ENCODE results near the gene NAALADL2. TPM values are rescaled to one million over a fixed set of nuclear protein-coding genes. Genes with fewer than 3 reads are reported as not detected.
A peak's percentile ranks its signal among the peaks of the same experiment; 100 is the strongest.

Gene NAALADL2
- total and polyA plus RNA-seq, 2 of the 8 experiments (the other 6 are each of a cell fraction or from before 2014, with no cell fraction given) = 0.12 to 0.22 TPM

- H4K5ac ChIP-seq (ENCODE audit: insufficient read length, low read depth, low read length) = no peak overlapping the region
- H3K79me2 ChIP-seq (ENCODE audit: control insufficient read depth in 1 of 2, insufficient read depth in 2 of 2, low read length in 2 of 2) = no peaks in the 10 kb centered on the region
- no peak overlapping the region for H2AFZ ChIP-seq (ENCODE audit: low read length)
- no peak overlapping the region for H3K9ac ChIP-seq (replicated peaks in 1 of 4; ENCODE audit: extremely low read depth in 1 of 4, low read depth in 3 of 4, low read length in 3 of 4)
- no peaks in the 10 kb centered on the region; a peak in 1 of 7 replicates for H3K4me1 ChIP-seq (replicated peaks in 1 of 4; ENCODE audit: control insufficient read depth in 3 of 4, insufficient read depth in 4 of 4, low read length in 3 of 4)
- H3K23me2 ChIP-seq (ENCODE audit: low read depth, low read length) = no peaks in the 10 kb centered on the region
- no peak overlapping the region for H3K4ac ChIP-seq (replicated peaks; ENCODE audit: insufficient read length, low read depth, low read length)
- no peak overlapping the region for H2AK5ac ChIP-seq (ENCODE audit: low read depth, low read length)
- H2BK5ac ChIP-seq (ENCODE audit: low read depth, low read length) = no peak overlapping the region
- no peaks in the 10 kb centered on the region for H3K27me3 ChIP-seq (replicated peaks in 1 of 4; ENCODE audit: control insufficient read depth in 3 of 4, extremely low read depth in 1 of 4, insufficient read depth in 3 of 4, low read length in 3 of 4)
- H2BK12ac ChIP-seq (ENCODE audit: low read depth, low read length) = no peak overlapping the region
- H2BK20ac ChIP-seq (ENCODE audit: low read length) = no peak overlapping the region
- DNase-seq (ENCODE audit: low read depth in 1 of 2, low spot score in 2 of 2) = no peak
- H4K8ac ChIP-seq (ENCODE audit: extremely low read depth, insufficient read depth, low read length) = no peak overlapping the region
- no peak overlapping the region for H3K14ac ChIP-seq (ENCODE audit: insufficient read length)
- no peak overlapping the region for H3K4me3 ChIP-seq (ENCODE audit: extremely low read depth in 1 of 4, insufficient read depth in 2 of 4, low read depth in 3 of 4, low read length in 4 of 4)
- H3K9me3 ChIP-seq (ENCODE audit: insufficient read depth in 2 of 2, low read depth in 1 of 2, low read length in 1 of 2) = no peaks in the 10 kb centered on the region
- H4K20me1 ChIP-seq (replicated peaks in 1 of 2; ENCODE audit: control insufficient read depth in 1 of 2, insufficient read depth in 2 of 2, low read length in 2 of 2) = no peaks in the 10 kb centered on the region
- H3K18ac ChIP-seq (ENCODE audit: extremely low read depth, low read length) = no peak overlapping the region
- 91% methylated on average over 3 of the region's 3 CpGs; no CpG with 5 or more reads in 1 of the 2 experiments for WGBS, 2 experiments (ENCODE audit: extremely low coverage in 1 of 2, insufficient coverage in 1 of 2, insufficient read length in 1 of 2, insufficient replicate concordance in 2 of 2, low coverage in 1 of 2, low lambda C conversion rate in 2 of 2, missing lambda C conversion rate in 1 of 2)
- no peak overlapping the region for H3K27ac ChIP-seq (ENCODE audit: low read depth, low read length)
- FAIRE-seq = no peak
- H4K91ac ChIP-seq (replicated peaks; ENCODE audit: insufficient read length, low read length) = no peak overlapping the region
- no peak for TF ChIP-seq GABPA (IDR thresholded peaks at IDR 0.05; ENCODE audit: borderline replicate concordance, insufficient read depth, low read length)
- peak; percentile 60; the same call in 1 of the 2 replicates for TF ChIP-seq CEBPB (IDR thresholded peaks at IDR 0.05; ENCODE audit: low read depth, low read length)
- ChIA-PET POLR2A (ENCODE audit: partially characterized antibody) (no interaction called here), CTCF (ENCODE audit: partially characterized antibody) (no interaction called here)
- H2BK15ac ChIP-seq (ENCODE audit: low read length) = no peak overlapping the region
- no peak overlapping the region for H3K4me2 ChIP-seq (ENCODE audit: insufficient read depth in 1 of 2, low read depth in 2 of 2, low read length in 2 of 2)
- H3K56ac ChIP-seq (replicated peaks; ENCODE audit: insufficient read length, low read depth, low read length) = no peak overlapping the region
- H2BK120ac ChIP-seq (replicated peaks; ENCODE audit: low read depth, low read length) = no peak overlapping the region
- no peaks in the 10 kb centered on the region for H3K79me1 ChIP-seq (ENCODE audit: low read depth, low read length)
- H3K36me3 ChIP-seq (ENCODE audit: control insufficient read depth in 2 of 4, insufficient read depth in 4 of 4, low read length in 3 of 4) = no peaks in the 10 kb centered on the region
- no peak overlapping the region for H3K23ac ChIP-seq (ENCODE audit: insufficient read length)
Measured at GRCh38 chr3:175212896-175213295, 353.8 kb downstream of the NAALADL2 start.
